HCT116 (cell line): ENCODE data around the gene ARHGAP10. TPM values are rescaled to one million over a fixed set of nuclear protein-coding genes. Genes with fewer than 3 reads are reported as not detected.

ENCODE experiments used
- ATAC-seq: fragments of 200-7000 bp; cut with Tn5 transposase; 2 replicates; pipeline ENCODE4 v1.9.1; 2020; ENCODE audit warnings: mild to moderate bottlenecking, moderate library complexity
- BruUV-seq: library from RNA; stranded (reverse); fragments of 400-500 nt; replicated peaks from 2 replicates; lab custom pipeline; 2021; lab: Mats Ljungman, UMichigan
- CTCF ChIA-PET: fragments of 300-600 bp; sonication (Branson Sonifier 250); formaldehyde crosslinking; loops from one replicate; lab custom pipeline; 2021; ENCODE audit warnings: antibody characterized with exemption; lab: Charles Lee
- POLR2A ChIA-PET: fragments of 300-600, 350-600 bp; sonication (Branson Sonifier 250); formaldehyde crosslinking; loops from one replicate; lab custom pipeline; 2021; ENCODE audit warnings: antibody characterized with exemption; lab: Charles Lee
- RAD21 ChIA-PET, 2 experiments: fragments of 300-600 bp; sonication (Branson Sonifier 250); formaldehyde crosslinking; loops; one replicate each; lab custom pipeline; 2023; ENCODE audit warnings: low total read pairs in 2 of 2; ENCODE audit not compliant: uncharacterized antibody in 2 of 2, unreplicated experiment in 2 of 2, low non-redundant PET in 1 of 2; lab: Charles Lee
- DNase-seq: peaks from one replicate; pipeline ENCODE4 v3.0.0-alpha.2; 2010; ENCODE audit warnings: low read depth, low spot score
- H2AFZ ChIP-seq: fragments of 200-600 bp; shearing (Covaris generic), sonication (generic); 2 replicates; pipeline ENCODE4 v1.6.1; 2017; ENCODE audit warnings: low read depth, mixed run types, mixed read lengths, antibody characterized with exemption, low read length; ENCODE audit not compliant: poor library complexity, severe bottlenecking
- H3K27ac ChIP-seq: 2 replicates; pipeline ENCODE4 v1.5.1; 2012; ENCODE audit warnings: low read depth, low read length
- H3K27me3 ChIP-seq: fragments of 200-600 bp; sonication (generic); 2 replicates; pipeline ENCODE4 v1.6.1; 2016; ENCODE audit warnings: mixed run types, low read length, mixed read lengths; ENCODE audit not compliant: insufficient read depth
- H3K36me3 ChIP-seq, 2 experiments: fragments of 200-500 bp in 1 of 2; fragments of 200-600 bp in 1 of 2; sonication (Bioruptor generic) in 1 of 2; sonication (generic) in 1 of 2; 2 replicates each; pipeline versions ENCODE4 v1.5.1 to v1.6.1; 2014 to 2016; ENCODE audit warnings: low read length in 2 of 2, inconsistent platforms in 1 of 2, mixed read lengths in 1 of 2, mixed run types in 1 of 2; ENCODE audit not compliant: insufficient read depth in 2 of 2, control insufficient read depth in 1 of 2
- H3K4me1 ChIP-seq, 2 experiments: fragments of 200-600 bp in 1 of 2; sonication (generic) in 1 of 2; 2 replicates each; pipeline versions ENCODE4 v1.5.1 to v1.6.1; 2012 to 2017; ENCODE audit warnings: low read length in 2 of 2, inconsistent platforms in 1 of 2, mild to moderate bottlenecking in 1 of 2, mixed read lengths in 1 of 2, mixed run types in 1 of 2, moderate library complexity in 1 of 2; ENCODE audit not compliant: insufficient read depth in 2 of 2, control insufficient read depth in 1 of 2
- H3K4me2 ChIP-seq: fragments of 200-600 bp; sonication (generic); 2 replicates; pipeline ENCODE4 v1.6.1; 2017; ENCODE audit warnings: mixed run types, low read length, mixed read lengths
- H3K4me3 ChIP-seq, 2 experiments: fragments of 200-600 bp in 1 of 2; sonication (generic) in 1 of 2; replicated peaks in 1 of 2; 2 replicates each; pipeline ENCODE4 v1.5.1; 2011 to 2016; ENCODE audit warnings: low read length in 2 of 2, control low read depth in 1 of 2, low read depth in 1 of 2, mild to moderate bottlenecking in 1 of 2, mixed read lengths in 1 of 2, mixed run types in 1 of 2
- H3K79me2 ChIP-seq: fragments of 200-600 bp; sonication (generic); 2 replicates; pipeline ENCODE4 v1.6.1; 2017; ENCODE audit warnings: mild to moderate bottlenecking, mixed run types, low read length, moderate library complexity, mixed read lengths; ENCODE audit not compliant: insufficient read depth
- H3K9ac ChIP-seq: fragments of 200-600 bp; sonication (generic); 2 replicates; pipeline ENCODE4 v1.6.1; 2016; ENCODE audit warnings: low read length, mixed read lengths
- H3K9me2 ChIP-seq: fragments of 200-600 bp; sonication (generic), shearing (Covaris generic); 2 replicates; pipeline ENCODE4 v1.6.1; 2017; ENCODE audit warnings: mixed run types, mild to moderate bottlenecking, moderate library complexity; ENCODE audit not compliant: insufficient read depth
- H3K9me3 ChIP-seq, 2 experiments: fragments of 200-500 bp in 1 of 2; fragments of 200-600 bp in 1 of 2; sonication (Bioruptor generic) in 1 of 2; sonication (generic) in 1 of 2; 2 replicates each; pipeline ENCODE4 v1.6.1; 2014 to 2017; ENCODE audit warnings: low read length in 2 of 2, mixed read lengths in 2 of 2, inconsistent platforms in 1 of 2, low read depth in 1 of 2, mild to moderate bottlenecking in 1 of 2, mixed run types in 1 of 2, moderate library complexity in 1 of 2; ENCODE audit not compliant: control insufficient read depth in 1 of 2, insufficient read depth in 1 of 2
- H4K20me1 ChIP-seq: fragments of 200-600 bp; sonication (generic), shearing (Covaris generic); 2 replicates; pipeline ENCODE4 v1.6.1; 2017; ENCODE audit warnings: mixed run types, mild to moderate bottlenecking, moderate library complexity; ENCODE audit not compliant: insufficient read depth
- ELF1 ChIP-seq: IDR thresholded peaks from 2 replicates; pipeline ENCODE4 v1.6.1; 2012; ENCODE audit warnings: low read depth, borderline replicate concordance
- EZH2phosphoT487 ChIP-seq: fragments of 200-600 bp; IDR thresholded peaks from 2 replicates; pipeline ENCODE4 v1.6.1; 2018; ENCODE audit warnings: antibody characterized with exemption, borderline replicate concordance
- FOSL1 ChIP-seq: IDR thresholded peaks from 2 replicates; pipeline ENCODE4 v1.6.1; 2012; ENCODE audit warnings: low read depth
- SP1 ChIP-seq: IDR thresholded peaks from 2 replicates; pipeline ENCODE4 v1.6.1; 2012; ENCODE audit warnings: low read depth
- SRF ChIP-seq: IDR thresholded peaks from 2 replicates; pipeline ENCODE4 v1.6.1; 2012; ENCODE audit warnings: low read depth
- YY1 ChIP-seq: IDR thresholded peaks from 2 replicates; pipeline ENCODE4 v1.6.1; 2011; ENCODE audit warnings: low read length, low read depth, moderate library complexity, mild to moderate bottlenecking; ENCODE audit not compliant: insufficient replicate concordance; ENCODE audit errors: extremely low read depth
- ZFX ChIP-seq: fragments of 450-650 bp; IDR thresholded peaks from 2 replicates; pipeline ENCODE4 v1.6.1; 2017
- intact Hi-C: fragments of 100-400 bp; cut with micrococcal nuclease; formaldehyde crosslinking; loops from 2 replicates; pipeline ENCODE4 v1.10.0; 2022
- total RNA-seq: library from RNA; stranded (reverse); gene quantifications from one replicate; pipeline ENCODE4 v1.2.1, GENCODE V29; 2021; ENCODE audit not compliant: unreplicated experiment
- TF ChIP-seq, protein P1 (sequence below): IDR thresholded peaks from 2 replicates; pipeline ENCODE4 v1.6.1; 2012; ENCODE audit warnings: low read depth
- TF ChIP-seq, protein P2 (sequence below): IDR thresholded peaks from 2 replicates; pipeline ENCODE4 v1.6.1; 2012

ARHGAP10 gene
- total RNA-seq, 1 experiment from 2014 or later = 24.7 TPM

DNA sequence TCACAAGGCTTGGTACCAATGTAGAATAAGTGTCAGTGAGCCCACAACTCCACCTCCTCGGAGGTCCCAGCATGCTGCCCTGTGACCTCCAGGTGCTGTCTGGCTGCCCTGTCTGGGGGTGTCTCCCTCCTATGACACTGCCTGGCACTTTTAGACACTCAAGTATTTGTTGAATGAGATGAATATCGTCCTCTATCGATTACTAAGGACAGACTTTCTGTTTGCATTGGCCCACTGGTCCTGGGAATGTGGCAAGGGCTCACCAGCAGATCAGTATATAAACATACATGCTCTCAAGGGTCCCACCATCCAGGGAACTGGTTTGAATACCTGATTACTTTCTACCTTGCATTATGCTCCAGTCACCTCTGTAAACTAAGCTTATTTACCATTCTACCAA, 377.3 kb downstream of the ARHGAP10 start:
- no peaks in the 10 kb centered on the region for H3K36me3 ChIP-seq
- no peak for ATAC-seq
- no peaks in the 10 kb centered on the region for H4K20me1 ChIP-seq
- intact Hi-C loops = no loop called here
- no peaks in the 10 kb centered on the region for H3K9me2 ChIP-seq
- no peak for DNase-seq
- H3K4me1 ChIP-seq = no peaks in the 10 kb centered on the region
- H3K79me2 ChIP-seq = no peaks in the 10 kb centered on the region
- no peak overlapping the region for H3K4me2 ChIP-seq
- TF ChIP-seq YY1 (no peak), EZH2phosphoT487 (no peak), SP1 (no peak), SRF (no peak), FOSL1 (no peak), ZFX (no peak), ELF1 (no peak)
- TF ChIP-seq, protein P1, sequence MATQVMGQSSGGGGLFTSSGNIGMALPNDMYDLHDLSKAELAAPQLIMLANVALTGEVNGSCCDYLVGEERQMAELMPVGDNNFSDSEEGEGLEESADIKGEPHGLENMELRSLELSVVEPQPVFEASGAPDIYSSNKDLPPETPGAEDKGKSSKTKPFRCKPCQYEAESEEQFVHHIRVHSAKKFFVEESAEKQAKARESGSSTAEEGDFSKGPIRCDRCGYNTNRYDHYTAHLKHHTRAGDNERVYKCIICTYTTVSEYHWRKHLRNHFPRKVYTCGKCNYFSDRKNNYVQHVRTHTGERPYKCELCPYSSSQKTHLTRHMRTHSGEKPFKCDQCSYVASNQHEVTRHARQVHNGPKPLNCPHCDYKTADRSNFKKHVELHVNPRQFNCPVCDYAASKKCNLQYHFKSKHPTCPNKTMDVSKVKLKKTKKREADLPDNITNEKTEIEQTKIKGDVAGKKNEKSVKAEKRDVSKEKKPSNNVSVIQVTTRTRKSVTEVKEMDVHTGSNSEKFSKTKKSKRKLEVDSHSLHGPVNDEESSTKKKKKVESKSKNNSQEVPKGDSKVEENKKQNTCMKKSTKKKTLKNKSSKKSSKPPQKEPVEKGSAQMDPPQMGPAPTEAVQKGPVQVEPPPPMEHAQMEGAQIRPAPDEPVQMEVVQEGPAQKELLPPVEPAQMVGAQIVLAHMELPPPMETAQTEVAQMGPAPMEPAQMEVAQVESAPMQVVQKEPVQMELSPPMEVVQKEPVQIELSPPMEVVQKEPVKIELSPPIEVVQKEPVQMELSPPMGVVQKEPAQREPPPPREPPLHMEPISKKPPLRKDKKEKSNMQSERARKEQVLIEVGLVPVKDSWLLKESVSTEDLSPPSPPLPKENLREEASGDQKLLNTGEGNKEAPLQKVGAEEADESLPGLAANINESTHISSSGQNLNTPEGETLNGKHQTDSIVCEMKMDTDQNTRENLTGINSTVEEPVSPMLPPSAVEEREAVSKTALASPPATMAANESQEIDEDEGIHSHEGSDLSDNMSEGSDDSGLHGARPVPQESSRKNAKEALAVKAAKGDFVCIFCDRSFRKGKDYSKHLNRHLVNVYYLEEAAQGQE = no peak
- TF ChIP-seq, protein P2, sequence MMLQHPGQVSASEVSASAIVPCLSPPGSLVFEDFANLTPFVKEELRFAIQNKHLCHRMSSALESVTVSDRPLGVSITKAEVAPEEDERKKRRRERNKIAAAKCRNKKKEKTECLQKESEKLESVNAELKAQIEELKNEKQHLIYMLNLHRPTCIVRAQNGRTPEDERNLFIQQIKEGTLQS = no peak
- CTCF ChIA-PET = no interaction called here
- no peaks in the 10 kb centered on the region for H3K9me3 ChIP-seq
- POLR2A ChIA-PET = no interaction called here
- no peak overlapping the region for H3K27ac ChIP-seq
- RAD21 ChIA-PET = no interaction called here
- H3K4me3 ChIP-seq = no peak overlapping the region
- H3K9ac ChIP-seq = no peak overlapping the region
- H3K27me3 ChIP-seq = no peaks in the 10 kb centered on the region
- no peak overlapping the region for H2AFZ ChIP-seq
- no TSS peak for BruUV-seq
